ENCODE measurements around the gene C11orf54. TPM values are rescaled to one million over a fixed set of nuclear protein-coding genes. Genes with fewer than 3 reads are reported as not detected.

Gene C11orf54
- polyA plus RNA-seq, 1 donor (not counting 4 experiments of a cell fraction or from before 2014, with no cell fraction given), result 11.9 TPM

DNA sequence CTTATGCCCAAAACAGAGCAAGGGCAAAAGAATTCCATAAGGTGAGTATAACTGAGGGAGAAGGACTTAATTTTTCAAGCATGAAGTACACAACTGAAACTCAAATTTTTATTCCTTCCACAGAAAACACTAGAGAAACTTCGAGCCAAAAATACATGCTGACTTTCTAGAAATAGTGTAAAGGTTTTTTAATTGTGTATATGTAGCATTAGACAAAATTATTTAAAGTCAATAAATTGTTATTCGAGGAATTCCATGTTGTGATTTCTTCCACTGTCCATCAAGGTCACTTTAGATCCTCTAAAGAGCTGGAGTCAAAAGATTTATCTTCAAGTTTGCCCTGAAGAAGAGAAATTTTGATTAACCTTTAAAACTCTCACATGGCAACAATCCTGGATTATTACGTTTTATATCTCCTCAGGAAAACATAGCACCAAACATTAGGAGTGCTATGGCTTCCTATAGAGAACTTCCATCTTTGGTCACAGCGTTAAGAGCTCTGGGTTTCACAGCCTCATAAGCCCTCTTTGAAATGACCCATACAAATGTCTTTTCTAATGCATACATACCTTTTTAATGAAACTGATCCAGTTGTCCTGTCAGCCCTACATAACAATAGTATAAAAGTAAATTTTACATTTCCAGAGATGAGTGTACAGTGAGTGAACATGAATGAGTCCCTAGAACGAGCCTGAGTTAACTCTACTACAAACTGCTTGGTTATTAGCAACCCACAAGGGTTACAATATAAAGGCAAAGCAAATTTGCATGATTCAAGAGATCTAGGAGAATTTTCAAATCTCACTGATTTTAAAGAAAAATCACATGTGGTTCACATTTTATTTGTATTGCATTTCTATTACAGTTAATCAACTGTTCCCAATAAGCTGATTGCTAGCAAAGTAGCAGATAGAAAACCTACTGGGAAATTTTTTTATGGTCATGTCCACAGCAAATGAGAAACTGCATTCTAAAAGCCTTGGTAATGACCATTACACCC is 11.1 kb upstream of the C11orf54 start:
- no peaks in the 10 kb centered on the region for H3K27me3 ChIP-seq (ENCODE audit: control insufficient read depth, extremely low read depth, insufficient read depth, low read length)
- no peak overlapping the region for H3K27ac ChIP-seq (ENCODE audit: control insufficient read depth, insufficient read depth, low read length)
- TF ChIP-seq CTCF (optimal IDR thresholded peaks at IDR 0.05 in 1 of 3, IDR thresholded peaks at IDR 0.05 in 1 of 3, conservative IDR thresholded peaks at IDR 0.05 in 1 of 3; ENCODE audit: extremely low read depth in 1 of 3, insufficient read depth in 2 of 3, low read length in 3 of 3) (no peak), EZH2 (IDR thresholded peaks at IDR 0.05; ENCODE audit: low read length) (no peak)
- no peaks in the 10 kb centered on the region for H3K9me1 ChIP-seq (ENCODE audit: control insufficient read depth, extremely low read depth, insufficient read depth, low read length)
- dilution Hi-C loops (cut with MboI; ENCODE audit: extremely low pct_ligation_motif_present, low sequenced_read_pairs), result no loop called here
- H3K4me3 ChIP-seq (ENCODE audit: control insufficient read depth in 2 of 3, extremely low read depth in 1 of 3, insufficient read depth in 2 of 3, low read depth in 1 of 3, low read length in 3 of 3), result no peak overlapping the region
- H2AFZ ChIP-seq (ENCODE audit: control insufficient read depth, low read length), result no peak overlapping the region
- DNase-seq (ENCODE audit: low read depth, low spot score), result no peak
- peaks cover 18% of the 10 kb centered on the region for H3K79me2 ChIP-seq (ENCODE audit: control insufficient read depth, insufficient read depth, low read length)
- H3K4me1 ChIP-seq (ENCODE audit: control insufficient read depth, extremely low read depth, insufficient read depth, low read length), result peaks cover 2% of the 10 kb centered on the region
- no peak for FAIRE-seq
- H3K9me3 ChIP-seq (ENCODE audit: control insufficient read depth, low read depth, low read length), result no peaks in the 10 kb centered on the region
- no peak overlapping the region for H3K9ac ChIP-seq (ENCODE audit: control insufficient read depth, extremely low read depth, insufficient read depth, low read length)
- H3K36me3 ChIP-seq (ENCODE audit: control insufficient read depth in 2 of 2, extremely low read depth in 1 of 2, insufficient read depth in 2 of 2, low read length in 2 of 2), result peaks cover 25 to 50% of the 10 kb centered on the region in 2 experiments
- H4K20me1 ChIP-seq (ENCODE audit: control insufficient read depth, extremely low read depth, insufficient read depth, low read length), result peaks cover 28% of the 10 kb centered on the region
- H3K4me2 ChIP-seq (ENCODE audit: control insufficient read depth, extremely low read depth, insufficient read depth, low read depth, low read length), result no peak overlapping the region

DNA sequence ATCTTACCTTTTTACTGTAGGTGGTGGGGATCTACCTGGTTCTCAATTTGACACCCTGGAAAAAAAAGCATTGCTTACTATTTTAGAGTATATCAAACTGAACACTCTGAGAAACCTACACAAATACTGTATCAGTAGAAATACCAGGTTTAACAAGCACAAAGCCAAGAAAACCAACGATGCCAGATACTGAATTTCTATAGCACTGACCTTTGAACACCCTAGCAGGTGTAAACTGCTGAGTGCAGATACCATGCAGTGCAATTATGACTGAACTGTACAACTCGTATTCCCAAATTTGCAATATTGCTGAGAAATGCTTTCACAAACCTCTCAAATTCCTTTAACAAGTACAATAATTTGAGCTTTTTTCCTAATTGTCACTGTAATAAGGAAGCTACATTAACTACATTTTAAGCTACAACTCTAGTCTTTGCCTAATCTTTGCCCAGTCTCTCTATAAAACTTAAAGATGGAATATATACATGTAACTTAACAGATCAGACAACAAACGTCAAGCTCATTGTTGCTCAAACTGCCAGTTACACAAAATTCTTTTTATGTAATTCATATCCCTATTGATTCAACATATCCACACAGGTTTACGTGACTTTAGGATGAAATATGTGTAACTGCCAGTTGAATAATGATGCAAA is 9.1 kb upstream of the C11orf54 start:
- H3K9me1 ChIP-seq (ENCODE audit: control insufficient read depth, extremely low read depth, insufficient read depth, low read length), result no peaks in the 10 kb centered on the region
- H3K4me3 ChIP-seq (ENCODE audit: control insufficient read depth in 2 of 3, extremely low read depth in 1 of 3, insufficient read depth in 2 of 3, low read depth in 1 of 3, low read length in 3 of 3), result no peak overlapping the region
- H4K20me1 ChIP-seq (ENCODE audit: control insufficient read depth, extremely low read depth, insufficient read depth, low read length), result peaks cover 36% of the 10 kb centered on the region
- peaks cover 36% of the 10 kb centered on the region for H3K79me2 ChIP-seq (ENCODE audit: control insufficient read depth, insufficient read depth, low read length)
- DNase-seq (ENCODE audit: low read depth, low spot score) (no peak), FAIRE-seq (no peak)
- H3K9me3 ChIP-seq (ENCODE audit: control insufficient read depth, low read depth, low read length), result no peaks in the 10 kb centered on the region
- H3K9ac ChIP-seq (ENCODE audit: control insufficient read depth, extremely low read depth, insufficient read depth, low read length), result no peak overlapping the region
- no peak overlapping the region for H3K27ac ChIP-seq (ENCODE audit: control insufficient read depth, insufficient read depth, low read length)
- no peak overlapping the region for H2AFZ ChIP-seq (ENCODE audit: control insufficient read depth, low read length)
- H3K27me3 ChIP-seq (ENCODE audit: control insufficient read depth, extremely low read depth, insufficient read depth, low read length), result no peaks in the 10 kb centered on the region
- dilution Hi-C loops (cut with MboI; ENCODE audit: extremely low pct_ligation_motif_present, low sequenced_read_pairs), result no loop called here
- no peak overlapping the region for H3K4me2 ChIP-seq (ENCODE audit: control insufficient read depth, extremely low read depth, insufficient read depth, low read depth, low read length)
- peaks cover 19% of the 10 kb centered on the region for H3K4me1 ChIP-seq (ENCODE audit: control insufficient read depth, extremely low read depth, insufficient read depth, low read length)
- H3K36me3 ChIP-seq (ENCODE audit: control insufficient read depth in 2 of 2, extremely low read depth in 1 of 2, insufficient read depth in 2 of 2, low read length in 2 of 2), result peaks cover 31 to 58% of the 10 kb centered on the region in 2 experiments
- TF ChIP-seq EZH2 (IDR thresholded peaks at IDR 0.05; ENCODE audit: low read length), result no peak

Measured in keratinocyte (primary cell).